ENCODE measurements around the gene RBM20. TPM values are rescaled to one million over a fixed set of nuclear protein-coding genes. Genes with fewer than 3 reads are reported as not detected.

Gene RBM20
- total RNA-seq, 1 experiment from 2014 or later, result 0.17 TPM

DNA sequence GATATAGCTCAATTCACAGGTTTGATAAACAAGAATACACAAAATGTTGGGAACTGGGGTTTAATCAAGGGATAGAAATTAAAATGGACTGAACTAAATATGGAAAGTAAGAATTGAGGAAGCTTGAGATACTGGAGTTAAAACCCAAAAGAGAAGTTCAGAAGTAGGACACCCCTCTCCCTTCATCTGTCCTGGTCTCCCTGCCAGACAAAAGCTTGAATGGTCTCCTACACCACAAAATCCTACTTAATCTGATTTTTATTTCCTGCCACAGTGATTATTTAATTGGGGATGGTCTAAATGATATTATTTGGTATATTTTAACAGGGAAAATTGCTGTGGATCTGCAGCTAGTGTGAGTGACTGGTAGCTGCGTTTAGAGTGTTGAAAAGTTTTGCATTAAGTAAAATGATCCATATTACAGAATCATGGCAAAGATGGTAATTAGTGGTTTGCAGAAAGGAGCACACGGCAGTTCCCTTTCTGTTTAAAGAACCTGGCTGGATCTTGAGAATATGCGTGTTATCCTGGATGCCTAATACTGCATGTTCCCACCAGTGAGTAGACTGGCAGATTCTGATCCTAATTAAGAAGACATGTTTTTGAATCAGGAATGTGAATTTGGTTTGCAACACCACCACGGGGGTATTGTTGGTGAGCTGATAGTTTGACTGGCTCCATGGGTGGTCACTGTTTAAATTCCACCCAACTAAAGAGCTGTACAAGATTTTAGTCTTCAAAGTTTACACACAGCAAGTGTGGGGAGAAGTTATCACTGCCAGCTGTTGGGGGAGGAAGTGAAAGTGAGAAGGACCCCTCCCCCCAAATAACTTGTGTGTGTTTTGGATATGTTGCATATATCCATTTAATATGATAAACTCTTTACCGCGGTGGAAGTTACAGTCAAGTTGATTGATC is 5.5 kb downstream of the RBM20 start:
- Histone ChIP-seq H3K9me3 (ENCODE audit: control insufficient read depth, low read depth, low read length) (no peaks in the 10 kb centered on the region), H3K14ac (ENCODE audit: insufficient read depth, low read length) (no peak overlapping the region), H3K4me2 (ENCODE audit: insufficient read depth, insufficient read length, low read length) (no peak overlapping the region), H3K79me1 (ENCODE audit: insufficient read depth, low read depth, low read length, poor library complexity, severe bottlenecking) (no peaks in the 10 kb centered on the region), H3K56ac (ENCODE audit: insufficient read length, low read depth, low read length) (no peak overlapping the region), H2BK15ac (ENCODE audit: low read depth, low read length) (no peak overlapping the region), H3K9ac (ENCODE audit: extremely low read depth, insufficient read length, low read length) (no peak overlapping the region), H3K4me1 (ENCODE audit: insufficient read depth, low read length) (peaks cover 5% of the 10 kb centered on the region; the same call in 1 of the 2 replicates), H3K79me2 (ENCODE audit: insufficient read depth, low read length) (no peaks in the 10 kb centered on the region), H4K20me1 (ENCODE audit: control insufficient read depth, insufficient read depth, insufficient read length) (no peaks in the 10 kb centered on the region), H3K4ac (ENCODE audit: low read depth, low read length) (no peak overlapping the region), H3K18ac (ENCODE audit: insufficient read length, low read depth, low read length) (no peak overlapping the region), H3K27ac (ENCODE audit: insufficient read length, low read depth, low read length) (no peak overlapping the region), H2BK120ac (ENCODE audit: low read depth, low read length, poor library complexity, severe bottlenecking) (no peak overlapping the region), H4K5ac (ENCODE audit: insufficient read length, low read depth, low read length) (no peak overlapping the region), H2BK12ac (ENCODE audit: insufficient read length, low read depth, low read length) (no peak overlapping the region), H2BK20ac (ENCODE audit: low read depth, low read length, poor library complexity, severe bottlenecking) (no peak overlapping the region), H2AK5ac (ENCODE audit: insufficient read length, low read length) (no peak overlapping the region), H4K8ac (replicated peaks; ENCODE audit: insufficient read length, low read depth, low read length) (no peak overlapping the region), H4K91ac (ENCODE audit: insufficient read length, low read depth, low read length) (no peak overlapping the region), H3K27me3 (ENCODE audit: insufficient read depth, low read length) (peaks cover 9% of the 10 kb centered on the region; the same call in 1 of the 2 replicates), H3K23ac (ENCODE audit: insufficient read length, low read depth, low read length) (no peak overlapping the region), H2AFZ (ENCODE audit: low read length) (no peak overlapping the region), H3K23me2 (ENCODE audit: insufficient read length, low read depth, low read length, poor library complexity, severe bottlenecking) (no peaks in the 10 kb centered on the region), H3T11ph (ENCODE audit: low read length) (no peak overlapping the region), H2BK5ac (ENCODE audit: insufficient read length, low read length) (no peak overlapping the region)
- Mint-ChIP-seq H3K27me3 (ENCODE audit: low read depth) (peaks cover 33% of the 10 kb centered on the region), H3K27ac (no peak overlapping the region), H3K4me3 (no peak overlapping the region), H3K4me1 (peaks cover 9 to 16% of the 10 kb centered on the region in 2 experiments), H3K36me3 (ENCODE audit: insufficient read depth in 1 of 3, low read depth in 3 of 3) (no peaks in the 10 kb centered on the region; a peak in 1 of 7 replicates), H3K9me3 (no peaks in the 10 kb centered on the region; a peak in 1 of 5 replicates)
- no peak for DNase-seq
- TF ChIP-seq, protein P1, sequence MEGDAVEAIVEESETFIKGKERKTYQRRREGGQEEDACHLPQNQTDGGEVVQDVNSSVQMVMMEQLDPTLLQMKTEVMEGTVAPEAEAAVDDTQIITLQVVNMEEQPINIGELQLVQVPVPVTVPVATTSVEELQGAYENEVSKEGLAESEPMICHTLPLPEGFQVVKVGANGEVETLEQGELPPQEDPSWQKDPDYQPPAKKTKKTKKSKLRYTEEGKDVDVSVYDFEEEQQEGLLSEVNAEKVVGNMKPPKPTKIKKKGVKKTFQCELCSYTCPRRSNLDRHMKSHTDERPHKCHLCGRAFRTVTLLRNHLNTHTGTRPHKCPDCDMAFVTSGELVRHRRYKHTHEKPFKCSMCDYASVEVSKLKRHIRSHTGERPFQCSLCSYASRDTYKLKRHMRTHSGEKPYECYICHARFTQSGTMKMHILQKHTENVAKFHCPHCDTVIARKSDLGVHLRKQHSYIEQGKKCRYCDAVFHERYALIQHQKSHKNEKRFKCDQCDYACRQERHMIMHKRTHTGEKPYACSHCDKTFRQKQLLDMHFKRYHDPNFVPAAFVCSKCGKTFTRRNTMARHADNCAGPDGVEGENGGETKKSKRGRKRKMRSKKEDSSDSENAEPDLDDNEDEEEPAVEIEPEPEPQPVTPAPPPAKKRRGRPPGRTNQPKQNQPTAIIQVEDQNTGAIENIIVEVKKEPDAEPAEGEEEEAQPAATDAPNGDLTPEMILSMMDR (conservative IDR thresholded peaks at IDR 0.05), result no peak
- WGBS (ENCODE audit: extremely low coverage, insufficient read length, low lambda C conversion rate), result no CpG with 5 or more reads among the region's 6 CpGs
